Measurements from ENCODE around the gene TTLL10. TPM values are rescaled to one million over a fixed set of nuclear protein-coding genes. Genes with fewer than 3 reads are reported as not detected.

The TTLL10 gene
- total RNA-seq, 1 experiment from 2014 or later: 4.0 TPM

- BruUV-seq (replicated peaks): no TSS peak
- CTCF ChIA-PET: no interaction called here
- intact Hi-C loops (cut with micrococcal nuclease; ENCODE audit: unreplicated experiment): no loop called here
These were observed 9.0 kb downstream of the TTLL10 start for GRCh38 chr1:1182491-1183220.

DNA sequence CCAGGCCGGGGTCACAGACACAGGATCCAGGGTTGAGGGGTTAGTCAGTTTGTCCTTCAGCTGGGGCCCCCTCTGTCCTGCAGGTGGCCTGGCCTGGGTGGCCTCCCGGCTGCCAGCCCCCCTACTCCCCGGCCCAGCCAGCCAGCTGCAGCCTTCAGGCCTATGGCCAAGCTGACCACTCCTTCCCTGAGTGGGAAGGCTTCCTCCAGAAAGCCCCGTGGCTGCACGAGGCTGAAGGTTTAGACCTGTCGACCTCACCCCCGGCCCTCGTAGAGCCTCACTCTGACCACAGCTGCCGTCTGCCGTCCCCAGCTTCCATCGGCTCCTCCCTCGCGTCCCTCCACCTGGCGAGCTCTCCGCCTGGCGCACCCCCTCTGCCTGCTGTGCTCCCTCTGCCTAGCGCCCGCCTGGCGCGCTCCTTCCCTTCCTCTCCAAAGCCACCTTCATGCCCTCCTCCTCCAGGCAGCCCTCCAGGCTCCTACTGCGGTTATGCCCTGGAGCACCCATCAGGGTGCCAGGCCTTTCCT lies 9.6 kb downstream of the TTLL10 start:
- TF ChIP-seq EZH2 (IDR thresholded peaks at IDR 0.05; ENCODE audit: low read depth): no peak
- TF ChIP-seq, protein P1, sequence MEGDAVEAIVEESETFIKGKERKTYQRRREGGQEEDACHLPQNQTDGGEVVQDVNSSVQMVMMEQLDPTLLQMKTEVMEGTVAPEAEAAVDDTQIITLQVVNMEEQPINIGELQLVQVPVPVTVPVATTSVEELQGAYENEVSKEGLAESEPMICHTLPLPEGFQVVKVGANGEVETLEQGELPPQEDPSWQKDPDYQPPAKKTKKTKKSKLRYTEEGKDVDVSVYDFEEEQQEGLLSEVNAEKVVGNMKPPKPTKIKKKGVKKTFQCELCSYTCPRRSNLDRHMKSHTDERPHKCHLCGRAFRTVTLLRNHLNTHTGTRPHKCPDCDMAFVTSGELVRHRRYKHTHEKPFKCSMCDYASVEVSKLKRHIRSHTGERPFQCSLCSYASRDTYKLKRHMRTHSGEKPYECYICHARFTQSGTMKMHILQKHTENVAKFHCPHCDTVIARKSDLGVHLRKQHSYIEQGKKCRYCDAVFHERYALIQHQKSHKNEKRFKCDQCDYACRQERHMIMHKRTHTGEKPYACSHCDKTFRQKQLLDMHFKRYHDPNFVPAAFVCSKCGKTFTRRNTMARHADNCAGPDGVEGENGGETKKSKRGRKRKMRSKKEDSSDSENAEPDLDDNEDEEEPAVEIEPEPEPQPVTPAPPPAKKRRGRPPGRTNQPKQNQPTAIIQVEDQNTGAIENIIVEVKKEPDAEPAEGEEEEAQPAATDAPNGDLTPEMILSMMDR (conservative IDR thresholded peaks at IDR 0.05): no peak
- ChIA-PET CTCF (no interaction called here), POLR2A (ENCODE audit: unreplicated experiment) (no interaction called here)
- no TSS peak for BruUV-seq (replicated peaks)
- no peak for DNase-seq
- Histone ChIP-seq H3K4me2 (no peak overlapping the region), H3K36me3 (ENCODE audit: low read depth) (no peaks in the 10 kb centered on the region), H4K20me1 (ENCODE audit: insufficient read depth) (no peaks in the 10 kb centered on the region), H3K4me3 (no peak overlapping the region), H3K27me3 (ENCODE audit: insufficient read depth, low read depth) (no peaks in the 10 kb centered on the region), H2AFZ (no peak overlapping the region), H3K9me3 (ENCODE audit: insufficient read depth, low read depth) (no peaks in the 10 kb centered on the region), H3K27ac (no peak overlapping the region), H3K79me2 (ENCODE audit: low read depth) (no peaks in the 10 kb centered on the region), H3F3A (ENCODE audit: insufficient read depth, low read depth) (peaks cover 10% of the 10 kb centered on the region; the same call in 1 of the 2 replicates), H3K4me1 (replicated peaks; ENCODE audit: insufficient read depth) (peaks cover 3% of the 10 kb centered on the region; the same call in 1 of the 2 replicates), H3K9me2 (ENCODE audit: insufficient read depth) (no peaks in the 10 kb centered on the region)
- intact Hi-C loops (cut with micrococcal nuclease; ENCODE audit: unreplicated experiment): no loop called here

More at GRCh38 chr1:1182491-1183220, 9.0 kb downstream of the TTLL10 start:
- peaks cover 10% of the 10 kb centered on the region; the same call in 1 of the 2 replicates for H3F3A ChIP-seq (ENCODE audit: insufficient read depth, low read depth)
- no peak for TF ChIP-seq EZH2 (IDR thresholded peaks at IDR 0.05; ENCODE audit: low read depth)
- TF ChIP-seq, protein P1 (conservative IDR thresholded peaks at IDR 0.05): no peak
- peaks cover 3% of the 10 kb centered on the region; the same call in 1 of the 2 replicates for H3K4me1 ChIP-seq (replicated peaks; ENCODE audit: insufficient read depth)
- H3K36me3 ChIP-seq (ENCODE audit: low read depth): no peaks in the 10 kb centered on the region
- H3K9me2 ChIP-seq (ENCODE audit: insufficient read depth): no peaks in the 10 kb centered on the region
- H3K27ac ChIP-seq: no peak overlapping the region
- no peaks in the 10 kb centered on the region for H4K20me1 ChIP-seq (ENCODE audit: insufficient read depth)
- no peak overlapping the region for H3K4me2 ChIP-seq
- H3K4me3 ChIP-seq: no peak overlapping the region
- no peaks in the 10 kb centered on the region for H3K27me3 ChIP-seq (ENCODE audit: insufficient read depth, low read depth)
- H3K9me3 ChIP-seq (ENCODE audit: insufficient read depth, low read depth): no peaks in the 10 kb centered on the region
- H2AFZ ChIP-seq: no peak overlapping the region
- POLR2A ChIA-PET (ENCODE audit: unreplicated experiment): no interaction called here
- DNase-seq: no peak
- H3K79me2 ChIP-seq (ENCODE audit: low read depth): no peaks in the 10 kb centered on the region

GRCh38 chr1:1183833-1184775 lies 10.4 kb downstream of the TTLL10 start:
- H3K9me2 ChIP-seq (ENCODE audit: insufficient read depth): no peaks in the 10 kb centered on the region
- CTCF ChIA-PET: no interaction called here
- no peaks in the 10 kb centered on the region for H3K36me3 ChIP-seq (ENCODE audit: low read depth)
- no peak overlapping the region for H2AFZ ChIP-seq
- no peaks in the 10 kb centered on the region for H3K79me2 ChIP-seq (ENCODE audit: low read depth)
- H3K4me3 ChIP-seq: no peak overlapping the region
- H3K9me3 ChIP-seq (ENCODE audit: insufficient read depth, low read depth): no peaks in the 10 kb centered on the region
- DNase-seq: no peak
- intact Hi-C loops (cut with micrococcal nuclease; ENCODE audit: unreplicated experiment): no loop called here
- no peak overlapping the region for H3K27ac ChIP-seq
- no peak overlapping the region for H3K4me2 ChIP-seq
- BruUV-seq (replicated peaks): no TSS peak
- peaks cover 13% of the 10 kb centered on the region; the same call in 1 of the 2 replicates for H3F3A ChIP-seq (ENCODE audit: insufficient read depth, low read depth)
- POLR2A ChIA-PET (ENCODE audit: unreplicated experiment): no interaction called here
- no peaks in the 10 kb centered on the region for H4K20me1 ChIP-seq (ENCODE audit: insufficient read depth)
- H3K27me3 ChIP-seq (ENCODE audit: insufficient read depth, low read depth): no peaks in the 10 kb centered on the region
- TF ChIP-seq, protein P1 (conservative IDR thresholded peaks at IDR 0.05): no peak
- no peak for TF ChIP-seq EZH2 (IDR thresholded peaks at IDR 0.05; ENCODE audit: low read depth)
- peaks cover 3% of the 10 kb centered on the region; the same call in 1 of the 2 replicates for H3K4me1 ChIP-seq (replicated peaks; ENCODE audit: insufficient read depth)

Data from PC-9 (cell line).